Astrocyte of the cerebellum (primary cell): ENCODE results near the gene AGPS.
"Not testable (repeated sequence)": the region's sequence is repeated elsewhere in the genome, so short reads cannot be mapped to it uniquely, and the experiment has no call there.

Experiments used
- DNase-seq: peaks from one replicate; pipeline ENCODE4 v3.0.0-alpha.2; 2011; ENCODE audit warnings: low read depth
- H3K4me3 ChIP-seq: 2 replicates; pipeline ENCODE4 v1.5.1; 2011; ENCODE audit warnings: mild to moderate bottlenecking, low read depth, low read length, moderate library complexity
- in situ Hi-C: cut with HindIII; loops from 2 replicates; pipeline ENCODE4 v1.10.0; 2017; ENCODE audit warnings: low sequenced_read_pairs
- TF ChIP-seq, protein P1 (sequence below): IDR thresholded peaks from 2 replicates; pipeline ENCODE4 v1.5.1; 2012; ENCODE audit warnings: low read length, low read depth, moderate library complexity, mild to moderate bottlenecking; ENCODE audit errors: missing control alignments

AGPS gene

DNA sequence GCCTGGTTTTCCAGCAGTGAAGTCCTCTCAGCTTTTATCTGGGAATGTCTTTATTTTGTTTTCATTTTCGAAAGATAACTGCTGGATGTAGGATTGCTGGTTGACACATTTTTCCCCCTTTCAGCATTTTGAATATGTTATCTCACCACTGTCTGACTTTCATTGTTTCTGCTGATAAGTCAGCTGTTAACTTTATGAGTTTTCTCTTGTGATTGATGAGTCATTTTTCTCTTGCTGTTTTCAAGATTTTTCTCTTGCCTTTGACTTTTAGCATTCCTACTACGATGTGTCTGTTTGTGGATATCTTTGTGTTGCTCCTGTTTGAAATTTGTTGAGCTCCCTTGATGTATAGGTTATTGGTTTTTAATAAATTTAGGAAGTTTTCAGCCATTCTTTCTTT lies 85.5 kb downstream of the AGPS start:
- in situ Hi-C loops, result no loop called here
- TF ChIP-seq, protein P1, sequence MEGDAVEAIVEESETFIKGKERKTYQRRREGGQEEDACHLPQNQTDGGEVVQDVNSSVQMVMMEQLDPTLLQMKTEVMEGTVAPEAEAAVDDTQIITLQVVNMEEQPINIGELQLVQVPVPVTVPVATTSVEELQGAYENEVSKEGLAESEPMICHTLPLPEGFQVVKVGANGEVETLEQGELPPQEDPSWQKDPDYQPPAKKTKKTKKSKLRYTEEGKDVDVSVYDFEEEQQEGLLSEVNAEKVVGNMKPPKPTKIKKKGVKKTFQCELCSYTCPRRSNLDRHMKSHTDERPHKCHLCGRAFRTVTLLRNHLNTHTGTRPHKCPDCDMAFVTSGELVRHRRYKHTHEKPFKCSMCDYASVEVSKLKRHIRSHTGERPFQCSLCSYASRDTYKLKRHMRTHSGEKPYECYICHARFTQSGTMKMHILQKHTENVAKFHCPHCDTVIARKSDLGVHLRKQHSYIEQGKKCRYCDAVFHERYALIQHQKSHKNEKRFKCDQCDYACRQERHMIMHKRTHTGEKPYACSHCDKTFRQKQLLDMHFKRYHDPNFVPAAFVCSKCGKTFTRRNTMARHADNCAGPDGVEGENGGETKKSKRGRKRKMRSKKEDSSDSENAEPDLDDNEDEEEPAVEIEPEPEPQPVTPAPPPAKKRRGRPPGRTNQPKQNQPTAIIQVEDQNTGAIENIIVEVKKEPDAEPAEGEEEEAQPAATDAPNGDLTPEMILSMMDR, result no peak
- no peak for DNase-seq
- H3K4me3 ChIP-seq, result no peak overlapping the region

DNA sequence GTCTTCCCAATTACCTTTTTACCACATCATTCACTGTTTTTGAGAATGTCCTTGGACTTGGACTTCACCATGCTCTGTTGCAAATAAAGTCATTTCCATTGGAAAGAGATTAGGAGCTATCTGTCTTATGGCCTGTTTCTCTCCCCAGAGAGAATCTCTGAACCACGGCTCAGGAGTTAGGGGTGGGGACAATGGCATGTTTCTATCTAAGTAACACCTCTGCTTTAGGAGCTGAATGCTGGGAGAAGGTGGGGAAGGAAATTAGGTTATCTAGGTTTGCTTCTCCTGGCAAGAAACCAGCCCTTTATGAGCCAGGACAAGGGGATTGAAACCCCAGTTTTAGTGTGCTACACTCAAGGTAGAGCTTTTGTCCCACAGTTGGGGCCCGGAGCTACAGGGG lies 86.3 kb downstream of the AGPS start:
- no peak for DNase-seq
- TF ChIP-seq, protein P1, result no peak
- in situ Hi-C loops, result no loop called here
- no peak overlapping the region for H3K4me3 ChIP-seq

DNA sequence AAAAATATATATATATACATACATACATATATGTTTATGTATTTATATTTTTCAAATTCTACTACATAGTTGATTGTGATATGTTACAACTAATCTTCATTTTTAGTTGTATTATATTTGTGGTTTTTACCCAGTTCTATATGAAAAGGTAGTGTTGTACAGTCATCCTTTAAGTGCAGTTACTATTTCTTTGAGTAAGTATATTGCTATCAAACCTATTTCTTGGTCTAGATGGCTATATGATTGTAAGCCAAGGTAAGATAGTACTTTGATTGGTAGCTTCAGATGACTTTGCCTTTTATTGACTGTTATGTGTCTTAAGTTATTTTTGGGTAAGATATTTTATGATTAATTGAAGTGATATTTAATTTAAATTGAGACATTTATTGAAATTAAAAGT lies 89.6 kb downstream of the AGPS start:
- DNase-seq, result no peak
- TF ChIP-seq, protein P1, result no peak
- no peak overlapping the region for H3K4me3 ChIP-seq
- in situ Hi-C loops, result no loop called here

DNA sequence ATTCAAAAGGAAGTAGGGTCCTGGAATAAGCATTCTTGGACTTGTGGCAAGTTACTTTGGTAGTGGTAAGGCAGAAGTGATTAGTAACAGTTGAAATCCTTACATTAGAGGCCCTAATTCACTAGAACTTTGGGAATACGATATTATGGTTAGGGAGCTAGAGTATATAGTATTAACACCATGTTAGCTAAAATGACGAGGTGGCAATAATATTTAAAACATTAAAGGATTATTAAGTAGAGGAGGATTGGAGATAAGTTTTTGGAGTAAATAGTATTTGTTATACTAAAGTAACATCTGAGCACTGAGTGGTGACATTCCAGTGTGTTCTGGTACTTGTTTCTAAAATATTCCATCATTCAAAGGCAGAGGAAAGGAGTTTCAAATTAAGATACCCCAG lies 91.0 kb downstream of the AGPS start:
- no peak for DNase-seq
- TF ChIP-seq, protein P1, result no peak
- no peak overlapping the region for H3K4me3 ChIP-seq
- in situ Hi-C loops, result no loop called here

DNA sequence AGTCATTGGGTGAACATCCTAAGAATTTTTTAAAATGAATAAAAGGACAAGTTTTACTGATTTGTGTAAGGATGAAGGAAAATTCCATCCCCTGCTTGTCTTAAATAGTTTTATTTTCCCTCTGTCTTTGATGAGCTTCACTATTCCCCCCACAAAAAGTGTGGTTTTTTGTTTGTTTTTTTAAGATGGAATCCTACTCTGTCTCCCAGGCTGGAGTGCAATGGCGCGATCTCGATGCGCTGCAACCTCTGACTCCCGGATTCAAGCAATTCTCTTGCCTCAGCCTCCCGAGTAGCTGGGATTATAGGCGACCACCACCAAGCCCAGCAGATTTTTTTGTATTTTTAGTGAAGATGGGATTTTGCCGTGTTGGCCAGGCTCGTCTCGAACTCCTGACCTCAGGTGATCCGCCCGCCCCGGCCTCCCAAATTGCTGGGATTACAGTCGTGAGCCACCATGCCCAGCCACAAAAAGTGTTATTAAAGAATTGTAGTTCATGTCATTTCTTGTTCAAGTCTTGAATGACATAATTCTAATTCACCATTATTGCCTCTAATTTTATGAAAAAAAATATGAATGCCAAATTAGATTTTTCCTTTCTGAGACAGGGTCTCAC lies 91.7 kb downstream of the AGPS start:
- no peak overlapping the region for H3K4me3 ChIP-seq
- in situ Hi-C loops, result no loop called here
- TF ChIP-seq, protein P1, result no peak
- DNase-seq, result no peak

DNA sequence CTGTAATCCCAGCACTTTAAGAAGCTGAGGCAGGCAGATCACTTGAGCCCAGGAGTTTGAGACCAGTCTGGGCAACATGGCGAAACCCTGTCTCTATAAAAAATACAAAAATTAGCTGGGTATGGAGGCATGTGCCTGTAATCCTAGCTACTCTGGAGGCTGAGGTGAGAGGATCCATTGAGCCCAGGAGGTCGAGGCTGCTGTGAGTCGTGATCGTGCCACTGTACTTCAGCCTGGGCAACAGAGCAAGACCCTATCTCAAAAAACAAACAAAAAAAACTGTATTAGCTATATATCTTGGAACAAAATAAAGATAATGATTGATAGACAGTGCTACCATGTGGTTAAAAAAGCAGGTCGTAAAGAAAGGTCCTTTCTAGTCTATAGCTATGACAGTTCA lies 93.1 kb downstream of the AGPS start:
- DNase-seq, H3K4me3 ChIP-seq, in situ Hi-C loops: not testable (repeated sequence)

DNA sequence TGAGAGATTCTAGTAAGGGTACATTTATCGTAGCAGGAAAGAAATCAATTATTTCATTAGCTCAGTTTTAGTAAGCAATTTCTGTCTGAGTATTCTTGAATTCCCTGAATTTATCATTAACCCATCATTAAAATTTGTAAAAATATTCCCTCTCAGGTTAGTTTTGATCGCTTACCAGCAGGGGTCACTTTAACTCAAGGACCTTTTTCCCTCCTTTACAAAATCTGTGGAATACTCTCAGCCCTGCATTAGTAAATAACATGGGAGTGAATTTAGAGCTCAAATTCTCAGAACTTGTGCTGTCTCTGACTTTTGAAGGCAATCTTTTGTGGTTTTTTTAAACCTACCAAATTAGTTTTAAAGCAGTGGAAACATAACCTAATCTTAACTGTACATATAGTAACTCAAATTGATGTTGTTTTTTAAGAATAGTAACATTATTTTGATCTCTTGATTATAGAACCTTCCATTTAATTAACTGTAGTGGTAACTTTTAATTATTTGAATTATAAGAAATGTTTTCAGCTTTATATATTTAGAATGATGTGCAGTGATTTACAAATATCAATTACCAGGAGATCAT lies 97.2 kb downstream of the AGPS start:
- in situ Hi-C loops, result no loop called here
- no peak overlapping the region for H3K4me3 ChIP-seq
- DNase-seq, result peak; percentile 28
- TF ChIP-seq, protein P1, result peak; percentile 66
